Skeletal muscle tissue (tissue), 4 donors: ENCODE data around the gene LPCAT1. TPM values are rescaled to one million over a fixed set of nuclear protein-coding genes. Genes with fewer than 3 reads are reported as not detected.

Experiments
- H3K27ac ChIP-seq: one replicate; pipeline ENCODE4 v1.7.0; 2013; ENCODE audit warnings: mild to moderate bottlenecking, low read depth, low read length, inconsistent platforms
- H3K27me3 ChIP-seq, 3 donors: one replicate each; pipeline ENCODE4 v1.7.0; 2013; ENCODE audit warnings: low read length in 3 of 3; ENCODE audit not compliant: control insufficient read depth in 3 of 3, insufficient read depth in 3 of 3
- H3K36me3 ChIP-seq, 3 donors: one replicate each; pipeline ENCODE4 v1.7.0; 2013; ENCODE audit warnings: low read length in 3 of 3; ENCODE audit not compliant: control insufficient read depth in 3 of 3, insufficient read depth in 3 of 3
- H3K4me1 ChIP-seq, 3 donors: one replicate each; pipeline ENCODE4 v1.7.0; 2013; ENCODE audit warnings: low read length in 3 of 3, mild to moderate bottlenecking in 3 of 3; ENCODE audit not compliant: control insufficient read depth in 3 of 3, insufficient read depth in 3 of 3
- H3K4me3 ChIP-seq, 3 donors: one replicate each; pipeline ENCODE4 v1.7.0; 2013; ENCODE audit warnings: low read length in 3 of 3
- H3K9ac ChIP-seq, 3 donors: one replicate each; pipeline ENCODE4 v1.7.0; 2013; ENCODE audit warnings: low read length in 3 of 3, mild to moderate bottlenecking in 3 of 3, moderate library complexity in 2 of 3, low read depth in 1 of 3
- H3K9me3 ChIP-seq, 3 donors: one replicate each; pipeline ENCODE4 v1.7.0; 2013; ENCODE audit warnings: low read length in 3 of 3; ENCODE audit not compliant: control insufficient read depth in 3 of 3
- total RNA-seq: library from RNA; depleted of rRNA; stranded (reverse); fragments of >200 nt; gene quantifications from one replicate; pipeline ENCODE4 v1.2.3, GENCODE V29; 2014
- donor health status: Osteomylitis.

The LPCAT1 gene
- total RNA-seq, 1 donor from 2014 or later, result 35.5 TPM

GRCh38 chr5:1481266-1481958, 42.3 kb downstream of the LPCAT1 start:
- Histone ChIP-seq H3K9me3 (no peaks in the 10 kb centered on the region), H3K9ac (no peak overlapping the region), H3K4me3 (no peak overlapping the region), H3K27me3 (no peaks in the 10 kb centered on the region), H3K4me1 (peaks cover 0 to 4% (median 0%) of the 10 kb centered on the region in 3 donors), H3K36me3 (peaks cover 7 to 23% (median 12%) of the 10 kb centered on the region in 3 donors), H3K27ac (no peak overlapping the region)

DNA sequence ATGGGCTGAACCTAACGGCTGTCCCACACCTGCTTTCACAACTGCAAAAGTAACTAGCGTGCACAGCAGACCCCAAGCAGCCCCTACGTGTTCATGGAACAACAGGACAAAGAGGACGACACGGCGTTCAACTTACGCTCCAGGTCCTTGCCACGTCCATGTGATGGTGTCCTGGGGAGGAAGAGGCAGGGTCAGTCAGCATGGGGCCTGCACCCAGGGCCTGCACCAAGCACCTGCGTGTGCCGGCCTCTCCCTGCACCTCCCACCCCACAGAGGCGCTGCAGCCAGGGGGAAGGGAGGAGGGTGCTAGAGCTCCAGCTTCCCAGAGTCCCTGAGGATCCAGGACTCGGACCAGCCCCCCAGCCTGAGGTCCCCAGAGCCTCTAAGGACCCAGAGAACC, 43.0 kb downstream of the LPCAT1 start:
- H3K27me3 ChIP-seq, result no peaks in the 10 kb centered on the region
- no peaks in the 10 kb centered on the region for H3K9me3 ChIP-seq
- H3K9ac ChIP-seq, result no peak overlapping the region
- peaks cover 0 to 4% (median 0%) of the 10 kb centered on the region in 3 donors for H3K4me1 ChIP-seq
- H3K36me3 ChIP-seq, result peaks cover 5 to 20% (median 12%) of the 10 kb centered on the region in 3 donors
- H3K4me3 ChIP-seq, result no peak overlapping the region
- no peak overlapping the region for H3K27ac ChIP-seq

GRCh38 chr5:1480217-1480616, 43.5 kb downstream of the LPCAT1 start:
- H3K27ac ChIP-seq, result no peak overlapping the region
- H3K9ac ChIP-seq, result no peak overlapping the region
- peaks cover 3 to 17% (median 12%) of the 10 kb centered on the region in 3 donors for H3K36me3 ChIP-seq
- no peaks in the 10 kb centered on the region for H3K9me3 ChIP-seq
- no peaks in the 10 kb centered on the region for H3K27me3 ChIP-seq
- H3K4me3 ChIP-seq, result no peak overlapping the region
- peaks cover 0 to 4% (median 0%) of the 10 kb centered on the region in 3 donors for H3K4me1 ChIP-seq

DNA sequence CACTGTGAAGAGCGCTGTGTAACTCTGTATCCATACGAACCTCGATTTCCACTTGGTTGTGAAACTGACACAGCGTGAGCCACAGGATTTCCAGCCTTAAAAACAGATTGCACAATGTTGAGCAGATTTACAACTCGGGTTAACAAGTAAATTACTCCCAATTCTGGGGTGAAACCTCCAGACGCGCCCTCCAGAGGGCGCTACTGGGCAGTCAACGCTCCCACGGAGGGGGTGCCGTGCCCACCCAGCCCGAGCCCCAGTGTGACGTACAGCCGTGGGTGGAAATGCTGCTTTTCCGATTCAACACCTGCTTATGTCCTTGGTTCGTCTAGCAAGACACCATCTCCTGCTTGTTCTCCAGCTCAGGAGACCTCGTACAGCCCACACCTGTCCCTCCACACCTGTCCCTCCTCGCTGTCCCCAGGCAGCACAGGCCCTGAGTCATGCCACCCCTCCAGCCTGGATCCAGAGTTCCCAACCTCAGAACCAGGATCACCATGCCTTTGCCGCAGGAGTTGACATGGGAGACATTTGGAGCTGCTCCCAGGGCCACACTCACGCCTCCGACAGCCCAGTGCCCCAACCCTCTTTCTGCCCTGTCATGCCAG, 44.1 kb downstream of the LPCAT1 start:
- peaks cover 6 to 18% (median 17%) of the 10 kb centered on the region in 3 donors for H3K36me3 ChIP-seq
- no peak overlapping the region for H3K27ac ChIP-seq
- peaks cover 0 to 4% (median 0%) of the 10 kb centered on the region in 3 donors for H3K4me1 ChIP-seq
- no peaks in the 10 kb centered on the region for H3K9me3 ChIP-seq
- no peak overlapping the region for H3K4me3 ChIP-seq
- H3K9ac ChIP-seq, result no peak overlapping the region
- H3K27me3 ChIP-seq, result no peaks in the 10 kb centered on the region

- Histone ChIP-seq H3K27me3 (no peaks in the 10 kb centered on the region), H3K9me3 (no peaks in the 10 kb centered on the region), H3K4me1 (peaks cover 0 to 4% (median 0%) of the 10 kb centered on the region in 3 donors), H3K27ac (peak overlapping the region; percentile 40), H3K36me3 (peaks cover 6 to 18% (median 17%) of the 10 kb centered on the region in 3 donors), H3K4me3 (no peak overlapping the region), H3K9ac (no peak overlapping the region)
Observed at GRCh38 chr5:1479066-1479465, 44.7 kb downstream of the LPCAT1 start.

GRCh38 chr5:1478271-1479035, 45.3 kb downstream of the LPCAT1 start:
- no peak overlapping the region for H3K9ac ChIP-seq
- H3K27ac ChIP-seq, result peak overlapping the region; percentile 36
- peaks cover 0 to 4% (median 0%) of the 10 kb centered on the region in 3 donors for H3K4me1 ChIP-seq
- peaks cover 6 to 18% (median 16%) of the 10 kb centered on the region in 3 donors for H3K36me3 ChIP-seq
- H3K27me3 ChIP-seq, result no peaks in the 10 kb centered on the region
- H3K4me3 ChIP-seq, result no peak overlapping the region
- H3K9me3 ChIP-seq, result no peaks in the 10 kb centered on the region

DNA sequence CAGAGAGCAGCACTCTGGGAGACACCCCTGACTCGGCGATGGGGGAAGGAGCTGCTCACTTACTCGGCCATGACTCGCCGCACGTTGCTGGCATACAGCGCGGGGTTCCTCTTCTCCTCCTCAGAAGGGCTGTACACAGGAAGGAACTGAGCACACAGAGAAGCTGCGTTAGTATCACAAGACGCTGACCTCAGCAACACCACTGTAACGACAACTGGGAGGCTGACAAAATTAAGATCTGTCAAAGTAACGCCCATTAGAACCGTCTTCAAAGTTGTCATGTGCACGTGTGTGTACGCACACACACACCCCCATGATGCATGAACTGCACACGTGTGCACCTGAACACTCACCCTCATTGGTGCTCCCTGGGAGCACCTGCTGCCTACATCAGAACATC, 46.4 kb downstream of the LPCAT1 start:
- Histone ChIP-seq H3K36me3 (peaks cover 6 to 12% (median 11%) of the 10 kb centered on the region in 3 donors), H3K4me1 (peaks cover 0 to 4% (median 0%) of the 10 kb centered on the region in 3 donors)

DNA sequence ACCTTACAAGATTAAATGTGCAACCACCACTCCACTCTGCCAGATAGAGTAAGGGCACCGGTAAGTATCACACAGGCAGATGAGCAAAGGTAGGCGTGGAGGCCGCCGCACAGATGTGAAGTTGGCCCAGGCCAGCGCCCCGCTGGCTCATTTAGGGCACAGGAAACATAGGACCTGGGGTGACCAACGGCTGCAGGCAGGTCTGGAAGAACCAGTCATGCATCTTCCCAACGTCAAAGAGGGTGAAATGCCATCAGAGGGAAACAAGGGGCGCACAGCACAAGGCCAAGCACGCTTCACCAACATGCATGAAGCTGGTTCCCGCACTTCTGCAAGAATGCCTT, 46.8 kb downstream of the LPCAT1 start:
- H3K27ac ChIP-seq, result peak overlapping the region; percentile 5
- H3K27me3 ChIP-seq, result no peaks in the 10 kb centered on the region
- H3K9ac ChIP-seq, result no peak overlapping the region
- H3K4me3 ChIP-seq, result no peak overlapping the region
- H3K36me3 ChIP-seq, result peaks cover 6 to 12% (median 11%) of the 10 kb centered on the region in 3 donors
- H3K9me3 ChIP-seq, result no peaks in the 10 kb centered on the region
- peaks cover 0 to 4% (median 0%) of the 10 kb centered on the region in 3 donors for H3K4me1 ChIP-seq

More for the DNA sequence above, 46.4 kb downstream of the LPCAT1 start:
- Histone ChIP-seq H3K4me3 (no peak overlapping the region), H3K27me3 (no peaks in the 10 kb centered on the region), H3K9me3 (no peaks in the 10 kb centered on the region), H3K27ac (no peak overlapping the region), H3K9ac (no peak overlapping the region)

- H3K4me3 ChIP-seq, result no peak overlapping the region
- no peaks in the 10 kb centered on the region for H3K9me3 ChIP-seq
- no peak overlapping the region for H3K9ac ChIP-seq
- peaks cover 0 to 4% (median 0%) of the 10 kb centered on the region in 3 donors for H3K4me1 ChIP-seq
- peaks cover 6 to 12% (median 11%) of the 10 kb centered on the region in 3 donors for H3K36me3 ChIP-seq
- H3K27ac ChIP-seq, result peak overlapping the region; percentile 5
- H3K27me3 ChIP-seq, result no peaks in the 10 kb centered on the region
Observed at GRCh38 chr5:1476181-1476966, 47.4 kb downstream of the LPCAT1 start.
